Stimulated activated naive CD4-positive, alpha-beta T cell (primary cell): Measurements from ENCODE around the gene CFAP141.
"Not testable (repeated sequence)": the region's sequence is repeated elsewhere in the genome, so short reads cannot be mapped to it uniquely, and the experiment has no call there.

Experiments used
- DNase-seq, 6 experiments: peaks; one replicate each; lab custom pipeline; 2025; lab: John Stamatoyannopoulos, UW

The CFAP141 gene

DNA sequence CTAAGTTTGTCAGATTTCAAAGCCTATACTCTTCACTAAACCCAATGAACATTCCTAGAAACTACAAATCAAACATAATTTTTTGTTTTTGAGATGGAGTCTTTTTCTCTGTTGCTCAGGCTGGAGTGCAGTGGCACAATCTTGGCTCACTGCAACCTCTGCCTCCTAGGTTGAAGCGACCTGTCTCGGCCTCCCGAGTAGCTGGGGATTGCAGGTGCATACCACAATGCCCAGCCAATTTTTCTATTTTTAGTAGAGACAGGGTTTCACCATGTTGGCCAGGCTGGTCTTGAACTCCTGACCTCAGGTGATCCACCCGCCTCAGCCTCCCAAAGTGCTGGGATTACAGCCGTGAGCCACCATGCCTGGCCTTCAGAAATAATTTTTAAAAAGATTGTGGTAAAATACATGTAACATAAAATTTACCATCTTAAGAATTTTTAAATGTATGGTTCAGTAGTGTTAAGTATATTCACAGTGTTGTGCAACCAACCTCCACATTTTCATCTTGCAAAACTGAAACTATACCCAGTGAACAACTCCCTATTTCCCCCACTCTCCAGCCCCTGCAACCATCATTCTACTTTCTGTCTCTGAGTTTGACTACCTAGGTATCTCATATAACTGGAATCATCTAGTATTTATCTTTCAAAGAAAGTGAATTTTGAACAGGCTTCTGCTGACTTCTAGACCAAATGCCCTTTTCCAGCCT, 2.7 kb upstream of the CFAP141 start:
- DNase-seq: no peak

- no peak for DNase-seq
These were observed 1.1 kb upstream of the CFAP141 start for GRCh38 chr1:154207262-154207661.

- DNase-seq: not testable (repeated sequence)
These were observed 355 bp downstream of the CFAP141 start for GRCh38 chr1:154205778-154206177.

GRCh38 chr1:154199563-154199879, 6.6 kb downstream of the CFAP141 start:
- DNase-seq: no peak

- DNase-seq: peak; percentile 5 to 65 (median 33)
These were observed 7.2 kb downstream of the CFAP141 start for GRCh38 chr1:154198756-154199562.

- no peak for DNase-seq
These were observed 12.3 kb downstream of the CFAP141 start for GRCh38 chr1:154193821-154194220.

DNA sequence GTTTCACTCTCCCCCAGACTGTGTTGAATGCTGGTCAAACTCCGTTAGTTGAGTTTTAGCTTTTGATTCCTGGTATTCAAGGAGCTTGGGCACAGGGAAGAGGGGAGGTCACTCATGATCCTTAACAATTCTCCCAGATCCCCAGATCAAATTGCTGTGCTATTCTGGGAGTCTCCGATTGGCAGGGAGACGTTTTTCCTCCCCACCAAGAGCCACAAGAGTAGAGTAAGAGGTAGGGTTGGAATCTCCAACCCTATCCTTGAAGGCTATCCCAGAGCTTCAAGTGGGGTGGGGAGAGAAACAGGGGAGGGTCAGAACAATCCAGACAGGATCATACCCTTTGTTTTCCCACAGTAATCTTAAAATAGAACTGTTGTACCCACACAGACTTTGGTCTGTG, 13.7 kb downstream of the CFAP141 start:
- DNase-seq: no peak

DNA sequence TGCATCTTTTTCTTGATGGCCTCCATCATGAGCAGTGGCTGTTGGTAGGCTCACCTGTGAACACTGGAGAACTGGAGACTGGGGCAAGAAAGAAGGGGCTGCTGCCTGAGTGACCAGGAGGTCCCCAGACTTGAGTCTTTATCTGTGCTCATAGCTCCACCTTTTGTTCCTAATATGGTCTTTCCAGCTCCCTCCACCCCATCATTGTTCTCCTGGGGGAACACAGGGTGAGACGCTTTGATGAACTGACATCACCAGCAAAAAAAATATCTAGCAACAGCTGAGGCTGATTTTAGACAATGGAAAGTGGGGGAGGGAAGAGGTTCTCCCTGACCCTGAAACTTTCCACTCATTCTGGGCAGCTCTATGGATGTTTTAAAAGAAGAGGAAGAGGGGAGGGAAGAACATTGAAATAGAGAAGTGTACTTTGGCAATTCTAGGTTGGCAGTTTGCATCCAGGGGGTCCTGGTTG, 14.1 kb downstream of the CFAP141 start, which contains the start of gene TPM3:
TPM3 (minus strand) TSS at position 111 of the 472 bp plus-strand sequence; CDS start at position 29, 82 bp downstream.
- no peak for DNase-seq

GRCh38 chr1:154190550-154190949, 15.6 kb downstream of the CFAP141 start:
- no peak for DNase-seq

GRCh38 chr1:154186852-154187501, 19.2 kb downstream of the CFAP141 start:
- DNase-seq: no peak

DNA sequence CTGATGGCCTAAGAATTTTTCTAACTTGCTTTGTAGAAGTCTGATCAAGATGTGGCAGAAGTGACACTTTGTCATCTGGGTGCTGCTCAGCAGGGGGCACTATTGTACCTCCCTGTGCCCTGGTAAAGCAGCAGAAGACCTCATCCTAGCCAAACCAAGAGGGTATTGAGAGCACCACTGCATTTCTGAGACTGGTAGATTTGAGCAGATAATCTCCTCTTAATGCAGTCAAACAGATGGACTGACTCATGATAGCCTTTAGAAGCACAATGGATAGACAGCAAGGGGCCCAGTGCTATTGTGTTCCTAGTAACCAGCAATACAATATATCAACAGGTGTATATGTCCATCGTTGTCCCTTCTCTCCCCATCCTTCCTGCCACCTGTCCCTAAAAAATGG, 20.0 kb downstream of the CFAP141 start:
- DNase-seq: peak; percentile 28 to 69 (median 44)

GRCh38 chr1:154183046-154183915, 22.9 kb downstream of the CFAP141 start:
- peak; percentile 86 to 93 (median 91) for DNase-seq

GRCh38 chr1:154182344-154183045, 23.6 kb downstream of the CFAP141 start:
- DNase-seq: peak; percentile 36 to 61 (median 59)

DNA sequence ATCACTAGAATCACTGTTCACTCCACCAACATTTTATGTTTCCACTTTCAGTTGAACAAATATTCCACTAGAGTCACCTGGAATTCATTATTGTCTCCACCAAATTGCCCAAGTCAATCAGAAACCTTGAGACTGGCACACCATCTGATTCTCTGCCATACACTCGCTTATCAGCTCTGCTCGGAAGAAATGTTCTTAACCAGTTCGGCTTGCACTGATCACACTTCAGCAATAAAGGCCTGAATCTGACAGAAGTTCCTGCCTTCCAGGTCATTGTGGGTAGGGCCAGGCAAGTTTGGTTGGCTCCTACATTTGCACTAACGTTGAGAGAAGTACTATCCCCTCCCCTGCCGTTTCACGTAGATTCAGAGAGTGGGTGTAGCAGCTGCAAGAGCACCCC, 24.2 kb downstream of the CFAP141 start:
- DNase-seq: no peak

GRCh38 chr1:154179946-154180687, 26.0 kb downstream of the CFAP141 start:
- no peak for DNase-seq

- peak in 1 of 6 experiments; percentile 9 for DNase-seq
These were observed 27.0 kb downstream of the CFAP141 start for GRCh38 chr1:154178911-154179811.

- no peak for DNase-seq
These were observed 28.1 kb downstream of the CFAP141 start for GRCh38 chr1:154178013-154178412.

- no peak for DNase-seq
These were observed 29.8 kb downstream of the CFAP141 start for GRCh38 chr1:154176337-154176736.

DNA sequence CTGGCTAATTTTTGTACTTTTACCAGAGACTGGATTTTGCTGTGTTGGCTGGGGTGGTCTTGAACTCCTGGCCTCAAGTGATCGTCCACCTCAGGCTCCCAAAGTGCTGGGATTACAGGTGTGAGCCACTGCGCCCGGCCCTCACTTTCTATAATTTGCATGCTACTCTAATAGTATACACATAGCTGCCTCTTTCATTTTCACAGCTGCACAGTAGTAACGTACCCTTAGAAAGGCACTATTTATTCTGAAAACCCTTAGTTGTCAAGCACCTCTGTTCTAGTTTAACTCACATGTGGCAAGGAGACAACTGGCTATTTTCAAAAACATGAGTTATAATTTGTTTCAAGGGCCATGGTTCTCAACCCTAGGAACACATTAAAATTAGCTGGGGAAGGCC, 31.5 kb downstream of the CFAP141 start:
- no peak for DNase-seq
